IMR-90 (cell line): ENCODE measurements around the gene DPYSL5. TPM values are rescaled to one million over a fixed set of nuclear protein-coding genes. Genes with fewer than 3 reads are reported as not detected.

Source experiments
- ATAC-seq: fragments of 200-7000 bp; cut with Tn5 transposase; 2 replicates; pipeline ENCODE4 v1.9.1; 2020; ENCODE audit warnings: low read depth, mild to moderate bottlenecking, moderate library complexity
- BruUV-seq: library from RNA; stranded (reverse); fragments of 400-500 nt; replicated peaks from 2 replicates; lab custom pipeline; 2021; lab: Mats Ljungman, UMichigan
- CTCF ChIA-PET: fragments of 300-600 bp; formaldehyde crosslinking; extraction: SDS; loops from one replicate; lab custom pipeline; 2021; ENCODE audit warnings: antibody characterized with exemption; lab: Yijun Ruan, JAX
- POLR2A ChIA-PET: fragments of 300-600 bp; sonication (Branson Sonifier 250); formaldehyde crosslinking; loops from one replicate; lab custom pipeline; 2022; ENCODE audit warnings: antibody characterized with exemption; ENCODE audit not compliant: unreplicated experiment; lab: Charles Lee
- DNase-seq: peaks from one replicate; pipeline ENCODE4 v3.0.0; 2013
- H2AFZ ChIP-seq: replicated peaks from 2 replicates; pipeline ENCODE3; 2013; ENCODE audit warnings: low read length, mild to moderate bottlenecking; ENCODE audit not compliant: poor library complexity
- H2AK5ac ChIP-seq: 2 replicates; pipeline ENCODE4 v1.6.1; 2013; ENCODE audit warnings: low read depth, low read length, inconsistent platforms
- H2AK9ac ChIP-seq: replicated peaks from 2 replicates; pipeline ENCODE3; 2013; ENCODE audit warnings: mild to moderate bottlenecking, low read depth, low read length, moderate library complexity; ENCODE audit not compliant: poor library complexity
- H2BK120ac ChIP-seq: 2 replicates; pipeline ENCODE4 v1.6.1; 2013; ENCODE audit warnings: low read depth, low read length, inconsistent platforms
- H2BK15ac ChIP-seq: 3 replicates; pipeline ENCODE4 v1.6.1; 2013; ENCODE audit warnings: low read depth, low read length, inconsistent platforms
- H2BK20ac ChIP-seq: 2 replicates; pipeline ENCODE4 v1.6.1; 2013; ENCODE audit warnings: low read depth, mild to moderate bottlenecking, inconsistent platforms, low read length, moderate library complexity
- H2BK5ac ChIP-seq: 2 replicates; pipeline ENCODE4 v1.6.1; 2013; ENCODE audit warnings: mild to moderate bottlenecking, low read depth, low read length, inconsistent platforms; ENCODE audit not compliant: poor library complexity, severe bottlenecking
- H3K14ac ChIP-seq: replicated peaks from 2 replicates; pipeline ENCODE4 v1.6.1; 2013; ENCODE audit warnings: low read depth, low read length, inconsistent platforms
- H3K18ac ChIP-seq: 2 replicates; pipeline ENCODE4 v1.6.1; 2013; ENCODE audit warnings: low read depth, low read length, control low read depth
- H3K23ac ChIP-seq: 2 replicates; pipeline ENCODE4 v1.6.1; 2013; ENCODE audit warnings: low read depth, low read length, inconsistent platforms
- H3K27ac ChIP-seq: 2 replicates; pipeline ENCODE4 v1.5.1; 2013; ENCODE audit warnings: mild to moderate bottlenecking, control low read depth, low read length; ENCODE audit not compliant: insufficient read depth
- H3K27me3 ChIP-seq: 2 replicates; pipeline ENCODE4 v1.6.1; 2013; ENCODE audit warnings: low read length; ENCODE audit not compliant: control insufficient read depth, insufficient read depth
- H3K36me3 ChIP-seq: 2 replicates; pipeline ENCODE4 v1.6.1; 2013; ENCODE audit warnings: low read length, mixed read lengths; ENCODE audit not compliant: control insufficient read depth, insufficient read depth
- H3K4ac ChIP-seq: 2 replicates; pipeline ENCODE4 v1.6.1; 2013; ENCODE audit warnings: low read depth, low read length, inconsistent platforms
- H3K4me1 ChIP-seq: 2 replicates; pipeline ENCODE4 v1.6.1; 2013; ENCODE audit warnings: low read length, mixed read lengths; ENCODE audit not compliant: control insufficient read depth, insufficient read depth
- H3K4me2 ChIP-seq: 2 replicates; pipeline ENCODE4 v1.6.1; 2013; ENCODE audit warnings: low read depth, mild to moderate bottlenecking, control low read depth, low read length, moderate library complexity
- H3K4me3 ChIP-seq: 2 replicates; pipeline ENCODE4 v1.5.1; 2013; ENCODE audit warnings: low read depth, mild to moderate bottlenecking, control low read depth, low read length, moderate library complexity; ENCODE audit not compliant: insufficient read depth
- H3K56ac ChIP-seq: 2 replicates; pipeline ENCODE4 v1.6.1; 2013; ENCODE audit warnings: low read length, inconsistent platforms; ENCODE audit not compliant: insufficient read depth; ENCODE audit errors: extremely low read depth
- H3K79me1 ChIP-seq, 2 experiments: 2 replicates each; pipeline ENCODE4 v1.6.1; 2013; ENCODE audit warnings: low read length in 2 of 2, inconsistent platforms in 1 of 2, low read depth in 1 of 2
- H3K9ac ChIP-seq: 2 replicates; pipeline ENCODE4 v1.6.1; 2013; ENCODE audit warnings: low read depth, low read length, control low read depth
- H3K9me1 ChIP-seq: 2 replicates; pipeline ENCODE4 v1.6.1; 2013; ENCODE audit warnings: low read length, inconsistent platforms; ENCODE audit not compliant: insufficient read depth
- H3K9me3 ChIP-seq: 2 replicates; pipeline ENCODE4 v1.6.1; 2013; ENCODE audit warnings: low read length; ENCODE audit not compliant: control insufficient read depth, insufficient read depth
- H4K20me1 ChIP-seq: 2 replicates; pipeline ENCODE4 v1.6.1; 2013; ENCODE audit warnings: low read length, inconsistent platforms; ENCODE audit not compliant: insufficient read depth
- H4K5ac ChIP-seq: 2 replicates; pipeline ENCODE4 v1.6.1; 2013; ENCODE audit warnings: mild to moderate bottlenecking, low read depth, low read length, control low read depth
- H4K8ac ChIP-seq, 2 experiments: 2 replicates each; pipeline ENCODE4 v1.6.1; 2013; ENCODE audit warnings: low read depth in 2 of 2, low read length in 2 of 2, control low read depth in 1 of 2, inconsistent platforms in 1 of 2
- H4K91ac ChIP-seq: 2 replicates; pipeline ENCODE4 v1.6.1; 2013; ENCODE audit warnings: low read depth, low read length, inconsistent platforms; ENCODE audit not compliant: insufficient read depth
- BHLHE40 ChIP-seq: fragments of 150-350 bp; IDR thresholded peaks from 2 replicates; pipeline ENCODE4 v1.6.1; 2016; ENCODE audit warnings: mild to moderate bottlenecking, low read depth, low read length
- CEBPB ChIP-seq: IDR thresholded peaks from 2 replicates; pipeline ENCODE4 v1.6.1; 2012; ENCODE audit warnings: low read depth, low read length, improper control_type of control experiment
- FOS ChIP-seq: fragments of 150-350 bp; IDR thresholded peaks from 2 replicates; pipeline ENCODE4 v1.6.1; 2016; ENCODE audit warnings: low read depth, low read length
- MXI1 ChIP-seq: IDR thresholded peaks from 2 replicates; pipeline ENCODE4 v1.6.1; 2012; ENCODE audit warnings: low read depth, mild to moderate bottlenecking, low read length, moderate library complexity, borderline replicate concordance
- NFE2L2 ChIP-seq: fragments of 150-350 bp; IDR thresholded peaks from 2 replicates; pipeline ENCODE4 v1.6.1; 2016; ENCODE audit warnings: low read depth, mild to moderate bottlenecking, low read length
- POLR2A ChIP-seq: IDR thresholded peaks from 2 replicates; pipeline ENCODE4 v1.6.1; 2012; ENCODE audit warnings: mild to moderate bottlenecking, low read depth, low read length
- RAD21 ChIP-seq: IDR thresholded peaks from 2 replicates; pipeline ENCODE4 v1.6.1; 2012; ENCODE audit warnings: low read length, improper control_type of control experiment
- RFX5 ChIP-seq: IDR thresholded peaks from 2 replicates; pipeline ENCODE4 v1.8.0; 2012; ENCODE audit warnings: low read depth, mild to moderate bottlenecking, low read length, moderate library complexity
- WGBS, 2 experiments: methylation state at CpG; one replicate each; pipeline versions ENCODE4 v1.1.5 to v1.1.7; 2013; ENCODE audit warnings: missing lambda C conversion rate in 2 of 2; ENCODE audit not compliant: insufficient read length in 1 of 2; ENCODE audit errors: extremely low coverage in 2 of 2; 5-methylcytosine and 5-hydroxymethylcytosine counted together
- dilution Hi-C: fragments of 300-500 bp; cut with HindIII; formaldehyde crosslinking; loops from one replicate; pipeline ENCODE4 v1.14.3; 2018; ENCODE audit warnings: low sequenced_read_pairs; ENCODE audit not compliant: unreplicated experiment
- in situ Hi-C: fragments of 300-500 bp; cut with MboI; formaldehyde crosslinking; loops from 3 replicates; pipeline ENCODE4 v1.14.3; 2019; ENCODE audit warnings: low sequenced_read_pairs, inconsistent platforms, mixed read lengths
- intact Hi-C: fragments of 100-400 bp; cut with micrococcal nuclease; formaldehyde crosslinking; loops from 2 replicates; pipeline ENCODE4 v1.10.0; 2022
- polyA plus RNA-seq, 3 experiments: library from polyadenylated mRNA; depleted of rRNA; stranded (reverse); fragments of >200 nt; gene quantifications; 2 replicates each; pipeline ENCODE4 v1.2.3, GENCODE V29; 2012; ENCODE audit warnings: low replicate concordance in 1 of 3
- total RNA-seq: library from RNA; depleted of rRNA; stranded (reverse); fragments of >200 nt; gene quantifications from 2 replicates; pipeline ENCODE4 v1.2.3, GENCODE V29; 2012
- TF ChIP-seq, protein P1 (sequence below): fragments of 150-350 bp; IDR thresholded peaks from 2 replicates; pipeline ENCODE4 v1.6.1; 2017; ENCODE audit warnings: mild to moderate bottlenecking, antibody characterized with exemption, low read length, low read depth

The DPYSL5 gene
- total and polyA plus RNA-seq, 2 of the 4 experiments (the other 2 are of a cell fraction) = not detected

GRCh38 chr2:26969077-26969844, 121.3 kb downstream of the DPYSL5 start:
- intact Hi-C loops = no loop called here
- BruUV-seq = no TSS peak
- no peak overlapping the region for H4K5ac ChIP-seq
- H4K91ac ChIP-seq = no peak overlapping the region
- H3K4ac ChIP-seq = no peak overlapping the region
- no peak overlapping the region for H3K27ac ChIP-seq
- no peak overlapping the region for H2AFZ ChIP-seq
- H2BK20ac ChIP-seq = no peak overlapping the region
- 76% methylated on average over 5 of the region's 10 CpGs; no CpG with 5 or more reads in 1 of the 2 experiments for WGBS, 2 experiments
- H3K79me1 ChIP-seq = peaks cover 0 to 6% of the 10 kb centered on the region in 2 experiments; a peak in 1 of 4 replicates
- H3K4me2 ChIP-seq = peak overlapping the region; percentile 14; the same call in 1 of the 2 replicates
- ATAC-seq (no peak), DNase-seq (peak; percentile 81)
- H3K27me3 ChIP-seq = no peaks in the 10 kb centered on the region
- H3K23ac ChIP-seq = 0 out of 2 replicates have a peak overlapping the region, but pooled peaks have one; percentile 31
- H2AK5ac ChIP-seq = no peak overlapping the region
- POLR2A ChIA-PET = no interaction called here
- no peak overlapping the region for H3K4me3 ChIP-seq
- dilution Hi-C loops = no loop called here
- no peak overlapping the region for H2BK15ac ChIP-seq
- in situ Hi-C loops = no loop called here
- H3K14ac ChIP-seq = no peak overlapping the region
- H2BK5ac ChIP-seq = no peak overlapping the region
- H3K36me3 ChIP-seq = no peaks in the 10 kb centered on the region
- H3K9me1 ChIP-seq = peaks cover 4% of the 10 kb centered on the region; the same call in 1 of the 2 replicates
- TF ChIP-seq BHLHE40 (peak; percentile 46; the same call in 1 of the 2 replicates), CEBPB (peak; percentile 34; the same call in 1 of the 2 replicates), POLR2A (no peak; the same call in 1 of the 2 replicates), FOS (peak; percentile 63; the same call in 1 of the 2 replicates), NFE2L2 (0 out of 2 replicates have a peak, but pooled peaks have one; percentile 28), MXI1 (no peak), RAD21 (no peak), RFX5 (no peak)
- TF ChIP-seq, protein P1, sequence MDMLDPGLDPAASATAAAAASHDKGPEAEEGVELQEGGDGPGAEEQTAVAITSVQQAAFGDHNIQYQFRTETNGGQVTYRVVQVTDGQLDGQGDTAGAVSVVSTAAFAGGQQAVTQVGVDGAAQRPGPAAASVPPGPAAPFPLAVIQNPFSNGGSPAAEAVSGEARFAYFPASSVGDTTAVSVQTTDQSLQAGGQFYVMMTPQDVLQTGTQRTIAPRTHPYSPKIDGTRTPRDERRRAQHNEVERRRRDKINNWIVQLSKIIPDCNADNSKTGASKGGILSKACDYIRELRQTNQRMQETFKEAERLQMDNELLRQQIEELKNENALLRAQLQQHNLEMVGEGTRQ = peak; percentile 71
- H3K9ac ChIP-seq = no peak overlapping the region
- CTCF ChIA-PET = interaction anchor here (1.1 kb wide), 1 partner anchor 47 kb away, joined by 3 read pairs; no protein-coding TSS in a partner anchor
- H3K18ac ChIP-seq = no peak overlapping the region
- no peak overlapping the region for H2AK9ac ChIP-seq
- no peaks in the 10 kb centered on the region for H3K9me3 ChIP-seq
- H3K4me1 ChIP-seq = 0 out of 2 replicates have a peak, but pooled peaks cover 3% of the 10 kb centered on the region
- no peak overlapping the region for H2BK120ac ChIP-seq
- no peaks in the 10 kb centered on the region; the same call in 1 of the 2 replicates for H4K20me1 ChIP-seq
- H4K8ac ChIP-seq = no peak overlapping the region
- H3K56ac ChIP-seq = no peak overlapping the region
